GM18858 (cell line): ENCODE measurements around the gene PACRG.
"Not testable (repeated sequence)": the region's sequence is repeated elsewhere in the genome, so short reads cannot be mapped to it uniquely, and the experiment has no call there.

Experiments
- ATAC-seq: cut with Tn5 transposase; IDR thresholded peaks from one replicate; pipeline ENCODE4 v1.9.1; 2021; ENCODE audit not compliant: unreplicated experiment

PACRG gene

GRCh38 chr6:163301726-163302635 is 574.2 kb downstream of the PACRG start:
- ATAC-seq = no peak

DNA sequence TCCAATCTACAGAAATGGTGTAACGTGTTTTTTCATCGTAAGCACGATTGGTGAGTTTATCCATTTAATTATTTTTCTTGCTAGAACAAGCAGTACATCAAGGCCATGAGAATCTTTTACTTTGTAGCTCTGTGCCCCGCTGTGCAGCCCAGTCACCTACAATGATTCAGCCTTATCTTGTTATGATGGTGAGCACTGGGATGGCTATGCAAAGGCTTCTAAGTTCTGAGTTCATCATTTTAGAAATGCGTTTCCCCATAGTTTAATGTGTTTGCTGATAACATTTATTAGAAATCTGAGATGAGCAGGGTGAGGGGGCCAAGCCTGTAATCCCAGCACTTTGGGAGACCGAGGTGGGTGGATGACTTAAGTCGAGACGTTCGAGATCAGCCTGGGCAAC is 575.0 kb downstream of the PACRG start:
- no peak for ATAC-seq

DNA sequence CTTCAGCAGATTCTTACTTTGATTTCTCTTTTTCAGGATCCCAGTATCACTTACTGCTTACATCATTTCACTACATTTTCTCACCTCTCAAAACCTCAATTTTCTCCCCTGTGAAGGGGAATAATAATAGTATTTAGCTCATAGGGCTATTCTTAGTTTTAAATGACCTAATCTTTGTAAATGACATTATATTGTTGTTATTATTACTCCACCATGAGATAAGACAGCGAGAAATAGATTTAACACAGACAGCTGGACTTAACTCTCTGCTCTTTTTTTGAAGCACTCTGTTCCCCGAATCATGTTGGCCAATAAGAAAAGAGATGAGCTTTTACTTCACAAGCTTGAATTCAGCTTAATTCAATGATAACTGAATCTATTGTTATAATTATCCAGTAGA is 578.2 kb downstream of the PACRG start:
- ATAC-seq = no peak

GRCh38 chr6:163308629-163309440 is 581.1 kb downstream of the PACRG start:
- ATAC-seq = no peak

- no peak for ATAC-seq
Measured at GRCh38 chr6:163309491-163310026, 581.8 kb downstream of the PACRG start.

- no peak for ATAC-seq
Measured at GRCh38 chr6:163310096-163310972, 582.6 kb downstream of the PACRG start.

- ATAC-seq = no peak
Measured at GRCh38 chr6:163310973-163311383, 583.2 kb downstream of the PACRG start.

- ATAC-seq = no peak
Measured at GRCh38 chr6:163311830-163312229, 584.1 kb downstream of the PACRG start.

- ATAC-seq = no peak
Measured at GRCh38 chr6:163313566-163313965, 585.8 kb downstream of the PACRG start.

DNA sequence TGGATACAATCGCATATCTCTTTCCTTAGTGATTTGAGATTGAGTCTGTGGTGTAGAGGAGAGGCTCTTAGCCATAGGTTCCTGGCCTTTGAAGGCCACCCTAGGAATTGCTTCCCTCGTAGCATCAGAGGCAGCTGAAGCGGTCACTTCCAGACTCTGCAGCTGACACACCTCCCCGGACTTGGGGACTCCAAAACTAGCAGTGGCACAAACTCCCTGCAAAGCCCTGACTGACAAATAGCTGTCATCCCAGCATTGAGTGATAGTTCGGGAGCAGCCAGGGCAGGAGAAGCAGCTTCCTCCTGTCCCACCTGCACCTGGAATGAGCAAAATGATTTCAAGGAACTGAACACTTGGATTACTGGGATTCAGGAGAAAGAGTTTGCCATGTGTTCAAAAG is 586.2 kb downstream of the PACRG start:
- no peak for ATAC-seq

- no peak for ATAC-seq
Measured at GRCh38 chr6:163314791-163315470, 587.2 kb downstream of the PACRG start.

DNA sequence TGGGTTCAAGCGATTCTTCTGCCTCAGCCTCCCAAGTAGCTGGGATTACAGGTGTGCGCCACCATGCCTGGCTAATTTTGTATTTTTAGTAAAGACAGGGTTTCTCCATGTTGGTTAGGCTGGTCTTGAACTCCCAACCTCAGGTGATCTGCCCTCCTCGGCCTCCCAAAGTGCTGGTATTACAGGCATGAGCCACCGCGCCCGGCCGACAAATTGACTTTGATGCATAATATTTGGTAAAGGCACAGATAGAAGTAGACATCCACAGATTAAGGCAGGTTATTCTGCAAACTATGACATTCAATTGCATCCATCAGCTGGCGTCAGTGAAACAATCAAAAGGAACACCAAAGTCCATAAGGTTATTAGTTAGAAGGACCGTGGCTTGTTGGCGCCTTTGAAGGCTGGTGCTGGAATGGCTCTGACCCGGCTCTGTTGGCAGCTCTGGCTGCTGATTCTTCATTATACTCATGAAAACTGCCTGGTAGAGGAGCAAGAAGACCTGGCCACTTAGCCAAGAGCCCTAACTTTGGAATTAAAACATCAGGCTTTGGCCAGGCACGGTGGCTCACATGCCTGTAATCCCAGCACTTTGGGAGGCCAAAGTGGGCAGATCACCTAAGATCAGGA is 589.2 kb downstream of the PACRG start:
- ATAC-seq = not testable (repeated sequence)

GRCh38 chr6:163318071-163318786 is 590.5 kb downstream of the PACRG start:
- no peak for ATAC-seq

- ATAC-seq = no peak
Measured at GRCh38 chr6:163319609-163320366, 592.0 kb downstream of the PACRG start.

DNA sequence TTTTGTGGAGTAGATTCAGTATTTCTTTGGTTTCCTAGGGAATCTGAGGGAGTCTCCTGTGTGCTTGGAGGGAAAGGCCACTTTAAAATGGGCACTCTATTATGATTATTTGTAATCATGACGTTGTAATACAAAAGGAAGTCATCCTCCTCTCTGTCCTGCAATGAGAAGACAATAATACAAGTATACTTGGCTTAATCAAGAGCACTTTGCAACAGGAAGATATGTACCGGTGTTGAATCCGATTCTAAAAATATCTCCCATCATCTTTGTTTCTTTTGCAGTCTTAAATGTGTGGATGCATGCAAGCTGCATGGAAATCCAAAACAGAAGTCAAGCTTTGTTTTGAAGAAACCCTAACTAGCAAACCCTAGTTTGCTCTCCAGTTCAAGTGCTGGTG is 592.6 kb downstream of the PACRG start:
- no peak for ATAC-seq

DNA sequence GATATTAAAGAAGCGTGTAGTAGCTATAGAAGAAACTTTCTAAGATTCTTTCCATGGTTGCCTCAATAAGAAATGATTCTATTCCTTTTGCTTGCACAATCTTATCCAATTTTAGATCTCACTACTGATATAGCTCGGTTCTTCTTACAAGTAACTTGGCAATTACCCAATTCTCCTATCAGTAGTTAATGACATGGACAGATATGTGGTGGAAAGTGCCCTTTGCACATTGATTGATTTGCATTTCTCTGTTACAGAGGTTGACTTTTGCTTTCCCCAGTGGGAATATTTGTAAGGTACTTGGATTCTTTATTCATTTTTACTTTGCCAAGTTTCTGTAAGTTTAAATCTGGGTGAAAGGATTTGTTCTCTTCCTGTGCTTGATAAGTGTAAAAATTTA is 593.0 kb downstream of the PACRG start:
- ATAC-seq = no peak

- ATAC-seq = no peak
Measured at GRCh38 chr6:163321717-163322116, 593.9 kb downstream of the PACRG start.

DNA sequence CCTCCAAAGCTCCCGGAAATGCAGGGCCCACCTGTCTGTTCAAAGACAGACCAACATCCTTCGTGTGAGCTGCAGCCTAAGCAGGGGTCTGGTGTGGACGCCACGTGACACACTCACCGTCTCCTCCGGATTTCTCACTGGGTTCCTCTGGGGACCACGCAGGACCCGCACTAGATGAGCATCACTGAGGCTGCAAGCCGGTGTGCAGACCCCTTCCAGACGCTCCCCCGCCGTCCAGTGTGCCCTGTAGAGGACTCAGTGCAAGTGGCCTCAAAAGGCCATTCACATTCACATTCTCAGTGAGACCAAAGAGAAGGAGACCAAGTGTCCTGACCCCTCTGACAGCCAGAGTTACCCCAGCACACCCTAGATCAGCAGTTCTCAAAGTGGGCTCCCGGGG is 595.5 kb downstream of the PACRG start:
- no peak for ATAC-seq
